IMR-90 (cell line): ENCODE measurements around the gene ALK.

ENCODE experiments used
- CTCF ChIP-seq: conservative IDR thresholded peaks from 2 replicates; pipeline ENCODE4 v1.5.1; 2012; ENCODE audit warnings: mild to moderate bottlenecking, low read depth, low read length, improper control_type of control experiment
- FOS ChIP-seq: fragments of 150-350 bp; IDR thresholded peaks from 2 replicates; pipeline ENCODE4 v1.6.1; 2016; ENCODE audit warnings: low read depth, low read length
- MAFK ChIP-seq: IDR thresholded peaks from 2 replicates; pipeline ENCODE4 v1.6.1; 2012; ENCODE audit warnings: low read depth, low read length, improper control_type of control experiment
- MXI1 ChIP-seq: IDR thresholded peaks from 2 replicates; pipeline ENCODE4 v1.6.1; 2012; ENCODE audit warnings: low read depth, mild to moderate bottlenecking, low read length, moderate library complexity, borderline replicate concordance
- POLR2A ChIP-seq: IDR thresholded peaks from 2 replicates; pipeline ENCODE4 v1.6.1; 2012; ENCODE audit warnings: mild to moderate bottlenecking, low read depth, low read length
- RFX5 ChIP-seq: IDR thresholded peaks from 2 replicates; pipeline ENCODE4 v1.8.0; 2012; ENCODE audit warnings: low read depth, mild to moderate bottlenecking, low read length, moderate library complexity

GRCh38 chr2:29575370-29575890, 346.0 kb downstream of the ALK start:
- TF ChIP-seq CTCF, result no peak
- TF ChIP-seq MXI1, result no peak
- TF ChIP-seq MAFK, result no peak
- TF ChIP-seq RFX5, result no peak
- no peak for TF ChIP-seq POLR2A
- no peak for TF ChIP-seq FOS
